ENCODE measurements around the gene C1QTNF7.

Gene C1QTNF7

GRCh38 chr4:15427701-15428100 lies at the start of gene C1QTNF7:
TSS of gene C1QTNF7 (plus strand) at chr4:15428033. CDS start at chr4:15435744, 7,711 bp downstream.
- DNase-seq, result no peak

- DNase-seq, result no peak
Observed at GRCh38 chr4:15378062-15378461, 49.8 kb upstream of the C1QTNF7 start.

- DNase-seq, result no peak
Observed at GRCh38 chr4:15378493-15378892, 49.3 kb upstream of the C1QTNF7 start.

- DNase-seq, result no peak
Observed at GRCh38 chr4:15381806-15382338, 46.0 kb upstream of the C1QTNF7 start.

- DNase-seq, result no peak
Observed at GRCh38 chr4:15382669-15383273, 45.1 kb upstream of the C1QTNF7 start.

GRCh38 chr4:15385515-15385914 lies 42.3 kb upstream of the C1QTNF7 start:
- DNase-seq, result no peak

GRCh38 chr4:15385928-15386327 lies 41.9 kb upstream of the C1QTNF7 start:
- no peak for DNase-seq

- no peak for DNase-seq
Observed at GRCh38 chr4:15390494-15390893, 37.3 kb upstream of the C1QTNF7 start.

- no peak for DNase-seq
Observed at GRCh38 chr4:15392053-15392805, 35.6 kb upstream of the C1QTNF7 start.

- DNase-seq, result no peak
Observed at GRCh38 chr4:15395311-15395710, 32.5 kb upstream of the C1QTNF7 start.

GRCh38 chr4:15396157-15396800 lies 31.6 kb upstream of the C1QTNF7 start:
- no peak for DNase-seq

- DNase-seq, result no peak
Observed at GRCh38 chr4:15398001-15398400, 29.8 kb upstream of the C1QTNF7 start.

GRCh38 chr4:15398732-15399131 lies 29.1 kb upstream of the C1QTNF7 start:
- no peak for DNase-seq

GRCh38 chr4:15400226-15400625 lies 27.6 kb upstream of the C1QTNF7 start:
- no peak for DNase-seq

GRCh38 chr4:15400981-15401671 lies 26.7 kb upstream of the C1QTNF7 start:
- DNase-seq, result peak; percentile 17

- DNase-seq, result no peak
Observed at GRCh38 chr4:15402146-15402545, 25.7 kb upstream of the C1QTNF7 start.

GRCh38 chr4:15402974-15403373 lies 24.9 kb upstream of the C1QTNF7 start:
- no peak for DNase-seq

- DNase-seq, result no peak
Observed at GRCh38 chr4:15405018-15405417, 22.8 kb upstream of the C1QTNF7 start.

GRCh38 chr4:15410750-15411149 lies 17.1 kb upstream of the C1QTNF7 start:
- DNase-seq, result no peak

- no peak for DNase-seq
Observed at GRCh38 chr4:15412461-15412860, 15.4 kb upstream of the C1QTNF7 start.

- no peak for DNase-seq
Observed at GRCh38 chr4:15413010-15413622, 14.7 kb upstream of the C1QTNF7 start.

GRCh38 chr4:15413623-15414019 lies 14.2 kb upstream of the C1QTNF7 start:
- DNase-seq, result no peak
